HepG2 (cell line): ENCODE data around the gene SEC61A1.

Experiments
- CBX5 ChIP-seq: sonication (generic); formaldehyde crosslinking; IDR thresholded peaks from 2 replicates; pipeline ENCODE4 v1.4.0; 2020; ENCODE audit warnings: missing genetic modification reagents, borderline replicate concordance
- CTCF ChIP-seq: sonication (generic); formaldehyde crosslinking; IDR thresholded peaks from 2 replicates; pipeline ENCODE4 v1.5.0; 2020; ENCODE audit warnings: mild to moderate bottlenecking, missing genetic modification reagents, moderate library complexity
- ELF4 ChIP-seq: sonication (generic); formaldehyde crosslinking; IDR thresholded peaks from 2 replicates; pipeline ENCODE4 v1.5.0; 2020; ENCODE audit warnings: missing genetic modification reagents, mild to moderate bottlenecking, moderate library complexity, borderline replicate concordance
- FOXK1 ChIP-seq: sonication (generic); formaldehyde crosslinking; IDR thresholded peaks from 2 replicates; pipeline ENCODE4 v1.4.0; 2020; ENCODE audit warnings: low read depth, missing genetic modification reagents, borderline replicate concordance
- GLI4 ChIP-seq: sonication (generic); formaldehyde crosslinking; IDR thresholded peaks from 2 replicates; pipeline ENCODE4 v1.5.1; 2020; ENCODE audit warnings: missing genetic modification reagents, mild to moderate bottlenecking, moderate library complexity, borderline replicate concordance
- GTF2F1 ChIP-seq: fragments of 150-350 bp; IDR thresholded peaks from 2 replicates; pipeline ENCODE4 v1.6.1; 2014; ENCODE audit warnings: low read length
- KDM1A ChIP-seq: IDR thresholded peaks from 2 replicates; pipeline ENCODE4 v1.6.1; 2016; ENCODE audit warnings: missing compliant biosample characterization
- NFE2 ChIP-seq: sonication (generic); formaldehyde crosslinking; IDR thresholded peaks from 2 replicates; pipeline ENCODE4 v1.4.0; 2020; ENCODE audit warnings: missing genetic modification reagents
- POLR2AphosphoS5 ChIP-seq: IDR thresholded peaks from 2 replicates; pipeline ENCODE4 v1.6.1; 2012; ENCODE audit warnings: low read depth, low read length
- ZNF24 ChIP-seq: fragments of 450-650 bp; IDR thresholded peaks from 2 replicates; pipeline ENCODE4 v1.6.1; 2017; ENCODE audit warnings: antibody characterized with exemption, mild to moderate bottlenecking
- ZNF776 ChIP-seq: sonication (generic); formaldehyde crosslinking; IDR thresholded peaks from 2 replicates; pipeline ENCODE4 v1.4.0; 2020; ENCODE audit warnings: mild to moderate bottlenecking, missing genetic modification reagents

- no peak for TF ChIP-seq NFE2 (CRISPR knock-in tag)
- no peak for TF ChIP-seq ZNF776 (CRISPR knock-in tag)
- no peak for TF ChIP-seq ELF4 (CRISPR knock-in tag)
- TF ChIP-seq FOXK1: no peak
- TF ChIP-seq GLI4 (CRISPR knock-in tag): no peak
- TF ChIP-seq KDM1A: no peak
- no peak for TF ChIP-seq ZNF24
- no peak for TF ChIP-seq GTF2F1
- TF ChIP-seq CBX5 (CRISPR knock-in tag): no peak
- no peak for TF ChIP-seq CTCF
- no peak for TF ChIP-seq POLR2AphosphoS5
Observed at GRCh38 chr3:128070898-128071591, 18.8 kb downstream of the SEC61A1 start.
